PC-3 (cell line): Measurements from ENCODE around the gene ARHGAP42. TPM values are rescaled to one million over a fixed set of nuclear protein-coding genes. Genes with fewer than 3 reads are reported as not detected.

Source experiments
- ATAC-seq: fragments of 200-7000 bp; cut with Tn5 transposase; 2 replicates; pipeline ENCODE4 v1.9.1; 2020; ENCODE audit warnings: mild to moderate bottlenecking, moderate library complexity
- BruUV-seq: library from RNA; stranded (reverse); fragments of 400-500 nt; replicated peaks from 2 replicates; lab custom pipeline; 2021; lab: Mats Ljungman, UMichigan
- CTCF ChIA-PET: fragments of 300-600 bp; sonication (Branson Sonifier 250); formaldehyde crosslinking; loops from one replicate; lab custom pipeline; 2022; ENCODE audit warnings: antibody characterized with exemption; lab: Charles Lee
- POLR2A ChIA-PET: fragments of 300-600 bp; sonication (Branson Sonifier 250); formaldehyde crosslinking; loops from one replicate; lab custom pipeline; 2022; ENCODE audit warnings: antibody characterized with exemption; ENCODE audit not compliant: unreplicated experiment; lab: Charles Lee
- DNase-seq: peaks from one replicate; pipeline ENCODE4 v3.0.0-alpha.2; 2015
- H2AFZ ChIP-seq: fragments of 300-600 bp; sonication (generic); 2 replicates; pipeline ENCODE4 v1.6.0; 2016; ENCODE audit warnings: antibody characterized with exemption, low read length
- H3F3A ChIP-seq: fragments of 300-600 bp; sonication (generic); one replicate; pipeline ENCODE4 v1.6.0; 2017; ENCODE audit warnings: antibody characterized with exemption, low read length, control low read depth, mild to moderate bottlenecking; ENCODE audit not compliant: unreplicated experiment
- H3K27ac ChIP-seq: fragments of 300-600 bp; sonication (generic); 2 replicates; pipeline ENCODE4 v1.5.1; 2016; ENCODE audit warnings: mild to moderate bottlenecking, low read length
- H3K27me3 ChIP-seq: fragments of 300-600 bp; sonication (generic); 2 replicates; pipeline ENCODE4 v1.6.1; 2016; ENCODE audit warnings: low read length, mixed read lengths
- H3K36me3 ChIP-seq: fragments of 300-600 bp; sonication (generic); 2 replicates; pipeline ENCODE4 v1.6.1; 2016; ENCODE audit warnings: low read depth, mixed run types, low read length, mixed read lengths
- H3K4me1 ChIP-seq: fragments of 300-600 bp; sonication (generic); 2 replicates; pipeline ENCODE4 v1.5.1; 2016; ENCODE audit warnings: low read length; ENCODE audit not compliant: insufficient read depth
- H3K4me2 ChIP-seq: fragments of 300-600 bp; sonication (generic); 2 replicates; pipeline ENCODE4 v1.6.0; 2016; ENCODE audit warnings: low read length
- H3K4me3 ChIP-seq: fragments of 300-600 bp; sonication (generic); 2 replicates; pipeline ENCODE4 v1.5.1; 2016; ENCODE audit warnings: mild to moderate bottlenecking, low read length, mixed read lengths
- H3K79me2 ChIP-seq: fragments of 300-600 bp; sonication (generic); 2 replicates; pipeline ENCODE4 v1.6.1; 2017; ENCODE audit warnings: low read length, mixed read lengths
- H3K9ac ChIP-seq: fragments of 300-600 bp; sonication (generic); 2 replicates; pipeline ENCODE4 v1.6.0; 2016; ENCODE audit warnings: mild to moderate bottlenecking, low read length
- H3K9me2 ChIP-seq: fragments of 300-600 bp; sonication (generic); replicated peaks from 2 replicates; pipeline ENCODE4 v1.6.1; 2016; ENCODE audit warnings: mixed run types, low read length, mixed read lengths
- H3K9me3 ChIP-seq: fragments of 300-600 bp; sonication (generic); 2 replicates; pipeline ENCODE4 v1.6.1; 2016; ENCODE audit warnings: low read length, mixed read lengths
- H4K20me1 ChIP-seq: fragments of 300-600 bp; sonication (generic); 2 replicates; pipeline ENCODE4 v1.6.1; 2016; ENCODE audit warnings: low read length, mixed read lengths
- EZH2 ChIP-seq: fragments of 300-600 bp; sonication (generic); IDR thresholded peaks from one replicate; pipeline ENCODE4 v1.6.1; 2017; ENCODE audit warnings: antibody characterized with exemption, mild to moderate bottlenecking, low read length; ENCODE audit not compliant: unreplicated experiment
- EZH2phosphoT487 ChIP-seq: fragments of 300-600 bp; sonication (generic); IDR thresholded peaks from 2 replicates; pipeline ENCODE4 v1.6.1; 2018; ENCODE audit warnings: mild to moderate bottlenecking, antibody characterized with exemption, low read length, borderline replicate concordance
- intact Hi-C: fragments of 100-400 bp; cut with micrococcal nuclease; formaldehyde crosslinking; loops from 2 replicates; pipeline ENCODE4 v1.9.0; 2023
- total RNA-seq: library from RNA; depleted of rRNA; stranded (reverse); fragments of >200 nt; gene quantifications from 2 replicates; pipeline ENCODE4 v1.2.3, GENCODE V29; 2014
- TF ChIP-seq, protein P1 (sequence below): fragments of 300-600 bp; sonication (generic); conservative IDR thresholded peaks from 2 replicates; pipeline ENCODE4 v1.5.1; 2017; ENCODE audit warnings: antibody characterized with exemption, low read depth, mild to moderate bottlenecking, low read length

The ARHGAP42 gene
- total RNA-seq, 1 experiment from 2014 or later = 12.1 TPM

- Histone ChIP-seq H3K4me3 (peak overlapping the region; percentile 0; the same call in 1 of the 2 replicates), H4K20me1 (no peaks in the 10 kb centered on the region), H3K9me3 (no peaks in the 10 kb centered on the region), H3K4me1 (peaks cover 31% of the 10 kb centered on the region), H3K27me3 (no peaks in the 10 kb centered on the region), H3K9ac (peak overlapping the region; percentile 0; the same call in 1 of the 2 replicates), H3K4me2 (peak overlapping the region; percentile 49), H3K9me2 (no peaks in the 10 kb centered on the region), H2AFZ (no peak overlapping the region), H3F3A (no peaks in the 10 kb centered on the region), H3K27ac (peak overlapping the region; percentile 55; the same call in 1 of the 2 replicates), H3K36me3 (no peaks in the 10 kb centered on the region), H3K79me2 (no peaks in the 10 kb centered on the region)
- DNase-seq (peak; percentile 89), ATAC-seq (peak; percentile 35)
- TF ChIP-seq, protein P1, sequence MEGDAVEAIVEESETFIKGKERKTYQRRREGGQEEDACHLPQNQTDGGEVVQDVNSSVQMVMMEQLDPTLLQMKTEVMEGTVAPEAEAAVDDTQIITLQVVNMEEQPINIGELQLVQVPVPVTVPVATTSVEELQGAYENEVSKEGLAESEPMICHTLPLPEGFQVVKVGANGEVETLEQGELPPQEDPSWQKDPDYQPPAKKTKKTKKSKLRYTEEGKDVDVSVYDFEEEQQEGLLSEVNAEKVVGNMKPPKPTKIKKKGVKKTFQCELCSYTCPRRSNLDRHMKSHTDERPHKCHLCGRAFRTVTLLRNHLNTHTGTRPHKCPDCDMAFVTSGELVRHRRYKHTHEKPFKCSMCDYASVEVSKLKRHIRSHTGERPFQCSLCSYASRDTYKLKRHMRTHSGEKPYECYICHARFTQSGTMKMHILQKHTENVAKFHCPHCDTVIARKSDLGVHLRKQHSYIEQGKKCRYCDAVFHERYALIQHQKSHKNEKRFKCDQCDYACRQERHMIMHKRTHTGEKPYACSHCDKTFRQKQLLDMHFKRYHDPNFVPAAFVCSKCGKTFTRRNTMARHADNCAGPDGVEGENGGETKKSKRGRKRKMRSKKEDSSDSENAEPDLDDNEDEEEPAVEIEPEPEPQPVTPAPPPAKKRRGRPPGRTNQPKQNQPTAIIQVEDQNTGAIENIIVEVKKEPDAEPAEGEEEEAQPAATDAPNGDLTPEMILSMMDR = peak; percentile 92
- no peak for TF ChIP-seq EZH2phosphoT487
- POLR2A ChIA-PET = no interaction called here
- intact Hi-C loops = loop anchor here (1.0 kb wide), 1 partner anchor 249 kb away; no protein-coding TSS in a partner anchor
- BruUV-seq = no TSS peak
- CTCF ChIA-PET = no interaction called here
These were observed 243.2 kb downstream of the ARHGAP42 start for GRCh38 chr11:100930185-100930778.

GRCh38 chr11:100932474-100933100 lies 245.5 kb downstream of the ARHGAP42 start:
- peak; percentile 78 for DNase-seq
- CTCF ChIA-PET = interaction anchor here (0.5 kb wide), 1 partner anchor 154 kb away, joined by 4 read pairs; no protein-coding TSS in a partner anchor

More at GRCh38 chr11:100932474-100933100, 245.5 kb downstream of the ARHGAP42 start:
- Histone ChIP-seq H3K79me2 (no peaks in the 10 kb centered on the region), H3K27me3 (no peaks in the 10 kb centered on the region), H3K9me2 (no peaks in the 10 kb centered on the region), H3K4me1 (peaks cover 25% of the 10 kb centered on the region), H3K4me3 (no peak overlapping the region), H3F3A (no peaks in the 10 kb centered on the region), H3K4me2 (no peak overlapping the region), H3K36me3 (no peaks in the 10 kb centered on the region), H4K20me1 (no peaks in the 10 kb centered on the region), H3K9me3 (no peaks in the 10 kb centered on the region), H3K9ac (no peak overlapping the region), H2AFZ (no peak overlapping the region), H3K27ac (no peak overlapping the region)
- no peak; the same call in 1 of the 2 replicates for ATAC-seq
- no peak for TF ChIP-seq EZH2
- TF ChIP-seq, protein P1 = peak; percentile 86
- no peak for TF ChIP-seq EZH2phosphoT487
- POLR2A ChIA-PET = no interaction called here
- intact Hi-C loops = loop anchor here (1.0 kb wide), 2 partner anchors 77 to 356 kb away; no protein-coding TSS in a partner anchor
- no TSS peak for BruUV-seq
